Measurements from ENCODE around the gene SDHAF1. TPM values are rescaled to one million over a fixed set of nuclear protein-coding genes. Genes with fewer than 3 reads are reported as not detected.

Gene SDHAF1
- total RNA-seq, 1 donor from 2014 or later: 15.5 TPM

DNA sequence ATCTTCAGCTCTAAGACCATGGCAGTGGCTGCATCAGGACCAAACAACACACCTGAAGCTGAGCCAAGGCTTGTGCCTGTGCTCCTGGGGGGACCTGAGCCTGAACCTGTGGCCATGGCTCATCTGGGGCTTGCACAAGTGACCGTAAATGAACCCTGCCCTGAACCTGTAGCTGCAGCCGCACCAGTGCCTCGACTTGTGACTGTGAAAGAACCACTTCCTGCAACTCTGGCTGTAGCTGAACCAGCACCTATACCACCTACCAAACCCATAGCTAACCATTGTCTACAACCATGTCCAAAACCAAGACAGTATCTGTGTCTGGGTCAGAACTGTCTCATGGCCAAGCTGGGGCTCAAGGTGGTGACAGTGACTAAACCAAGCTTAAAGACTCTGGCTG lies 28.2 kb upstream of the SDHAF1 start:
- no peak overlapping the region for H3K27ac Mint-ChIP-seq (ENCODE audit: unreplicated experiment)
- H3K36me3 Mint-ChIP-seq (ENCODE audit: unreplicated experiment): no peaks in the 10 kb centered on the region
- no peak overlapping the region for H3K4me3 Mint-ChIP-seq (ENCODE audit: unreplicated experiment)
- TF ChIP-seq, protein P1, sequence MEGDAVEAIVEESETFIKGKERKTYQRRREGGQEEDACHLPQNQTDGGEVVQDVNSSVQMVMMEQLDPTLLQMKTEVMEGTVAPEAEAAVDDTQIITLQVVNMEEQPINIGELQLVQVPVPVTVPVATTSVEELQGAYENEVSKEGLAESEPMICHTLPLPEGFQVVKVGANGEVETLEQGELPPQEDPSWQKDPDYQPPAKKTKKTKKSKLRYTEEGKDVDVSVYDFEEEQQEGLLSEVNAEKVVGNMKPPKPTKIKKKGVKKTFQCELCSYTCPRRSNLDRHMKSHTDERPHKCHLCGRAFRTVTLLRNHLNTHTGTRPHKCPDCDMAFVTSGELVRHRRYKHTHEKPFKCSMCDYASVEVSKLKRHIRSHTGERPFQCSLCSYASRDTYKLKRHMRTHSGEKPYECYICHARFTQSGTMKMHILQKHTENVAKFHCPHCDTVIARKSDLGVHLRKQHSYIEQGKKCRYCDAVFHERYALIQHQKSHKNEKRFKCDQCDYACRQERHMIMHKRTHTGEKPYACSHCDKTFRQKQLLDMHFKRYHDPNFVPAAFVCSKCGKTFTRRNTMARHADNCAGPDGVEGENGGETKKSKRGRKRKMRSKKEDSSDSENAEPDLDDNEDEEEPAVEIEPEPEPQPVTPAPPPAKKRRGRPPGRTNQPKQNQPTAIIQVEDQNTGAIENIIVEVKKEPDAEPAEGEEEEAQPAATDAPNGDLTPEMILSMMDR (IDR thresholded peaks at IDR 0.05): no peak
- DNase-seq (ENCODE audit: extremely low spot score, unreplicated experiment): no peak
- no peaks in the 10 kb centered on the region for H3K9me3 Mint-ChIP-seq (ENCODE audit: unreplicated experiment)
- H3K4me1 Mint-ChIP-seq (ENCODE audit: unreplicated experiment): no peaks in the 10 kb centered on the region
- peaks cover 3% of the 10 kb centered on the region for H3K27me3 Mint-ChIP-seq (ENCODE audit: unreplicated experiment)

DNA sequence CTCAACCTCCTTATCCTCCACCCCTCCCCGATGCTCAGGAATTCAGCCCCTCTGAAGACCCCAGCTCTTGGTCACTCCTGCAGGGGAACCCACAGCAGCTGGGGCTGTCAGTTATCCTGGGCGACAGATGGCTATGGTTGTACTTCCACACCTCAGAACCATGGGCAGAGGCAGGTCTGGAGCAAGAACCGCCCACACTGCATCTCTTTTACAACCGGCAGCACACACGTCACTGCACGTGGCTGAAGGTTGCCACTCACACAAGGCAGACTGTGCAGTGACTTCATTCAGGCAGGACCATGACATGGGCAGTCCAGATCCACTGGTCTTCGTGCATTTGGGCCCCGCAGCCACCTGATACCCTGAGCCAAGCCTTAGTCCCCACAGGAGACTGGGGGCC lies 21.5 kb upstream of the SDHAF1 start:
- H3K4me1 Mint-ChIP-seq (ENCODE audit: unreplicated experiment): no peaks in the 10 kb centered on the region
- DNase-seq (ENCODE audit: extremely low spot score, unreplicated experiment): no peak
- H3K4me3 Mint-ChIP-seq (ENCODE audit: unreplicated experiment): no peak overlapping the region
- TF ChIP-seq, protein P1 (IDR thresholded peaks at IDR 0.05): no peak
- H3K36me3 Mint-ChIP-seq (ENCODE audit: unreplicated experiment): no peaks in the 10 kb centered on the region
- no peak overlapping the region for H3K27ac Mint-ChIP-seq (ENCODE audit: unreplicated experiment)
- peaks cover 9% of the 10 kb centered on the region for H3K27me3 Mint-ChIP-seq (ENCODE audit: unreplicated experiment)
- no peaks in the 10 kb centered on the region for H3K9me3 Mint-ChIP-seq (ENCODE audit: unreplicated experiment)

GRCh38 chr19:35975608-35976214 lies 19.3 kb upstream of the SDHAF1 start:
- H3K36me3 Mint-ChIP-seq (ENCODE audit: unreplicated experiment): no peaks in the 10 kb centered on the region
- H3K4me3 Mint-ChIP-seq (ENCODE audit: unreplicated experiment): no peak overlapping the region
- H3K9me3 Mint-ChIP-seq (ENCODE audit: unreplicated experiment): no peaks in the 10 kb centered on the region
- H3K4me1 Mint-ChIP-seq (ENCODE audit: unreplicated experiment): no peaks in the 10 kb centered on the region
- TF ChIP-seq, protein P1 (IDR thresholded peaks at IDR 0.05): no peak
- peaks cover 6% of the 10 kb centered on the region for H3K27me3 Mint-ChIP-seq (ENCODE audit: unreplicated experiment)
- no peak for DNase-seq (ENCODE audit: extremely low spot score, unreplicated experiment)
- H3K27ac Mint-ChIP-seq (ENCODE audit: unreplicated experiment): no peak overlapping the region

GRCh38 chr19:35977446-35978222 lies 17.4 kb upstream of the SDHAF1 start:
- H3K36me3 Mint-ChIP-seq (ENCODE audit: unreplicated experiment): no peaks in the 10 kb centered on the region
- no peak for DNase-seq (ENCODE audit: extremely low spot score, unreplicated experiment)
- peaks cover 9% of the 10 kb centered on the region for H3K27me3 Mint-ChIP-seq (ENCODE audit: unreplicated experiment)
- no peaks in the 10 kb centered on the region for H3K9me3 Mint-ChIP-seq (ENCODE audit: unreplicated experiment)
- H3K4me1 Mint-ChIP-seq (ENCODE audit: unreplicated experiment): no peaks in the 10 kb centered on the region
- H3K27ac Mint-ChIP-seq (ENCODE audit: unreplicated experiment): no peak overlapping the region
- TF ChIP-seq, protein P1 (IDR thresholded peaks at IDR 0.05): no peak
- no peak overlapping the region for H3K4me3 Mint-ChIP-seq (ENCODE audit: unreplicated experiment)

DNA sequence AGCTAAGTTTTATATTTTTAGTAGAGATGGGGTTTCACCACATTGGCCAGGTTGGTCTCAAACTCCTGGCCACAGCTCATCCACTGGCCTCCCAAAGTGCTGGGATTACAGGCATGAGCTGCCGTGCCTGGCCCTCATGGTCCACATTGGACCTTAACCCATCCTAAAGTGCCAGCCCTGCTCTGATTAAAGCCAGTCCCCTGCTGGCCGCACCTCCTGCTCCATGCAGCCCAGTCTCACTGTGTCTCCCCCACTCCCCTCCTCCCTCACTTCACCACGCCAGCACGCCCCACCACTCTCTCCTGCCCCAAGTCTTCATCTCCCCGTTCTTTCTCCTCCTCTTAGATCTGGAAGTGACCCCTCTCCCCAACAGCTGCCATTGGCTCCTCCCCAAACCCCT lies 16.7 kb upstream of the SDHAF1 start:
- TF ChIP-seq, protein P1 (IDR thresholded peaks at IDR 0.05): no peak
- H3K4me3 Mint-ChIP-seq (ENCODE audit: unreplicated experiment): no peak overlapping the region
- DNase-seq (ENCODE audit: extremely low spot score, unreplicated experiment): no peak
- no peak overlapping the region for H3K27ac Mint-ChIP-seq (ENCODE audit: unreplicated experiment)
- H3K27me3 Mint-ChIP-seq (ENCODE audit: unreplicated experiment): peaks cover 9% of the 10 kb centered on the region
- H3K4me1 Mint-ChIP-seq (ENCODE audit: unreplicated experiment): no peaks in the 10 kb centered on the region
- H3K36me3 Mint-ChIP-seq (ENCODE audit: unreplicated experiment): no peaks in the 10 kb centered on the region
- H3K9me3 Mint-ChIP-seq (ENCODE audit: unreplicated experiment): no peaks in the 10 kb centered on the region

Measured in osteocyte (in vitro differentiated cells).